ENCODE measurements around the gene OAF. TPM values are rescaled to one million over a fixed set of nuclear protein-coding genes. Genes with fewer than 3 reads are reported as not detected.

OAF gene
- total and polyA plus RNA-seq, 4 donors: 15.0 to 151 (median 82.0) TPM

DNA sequence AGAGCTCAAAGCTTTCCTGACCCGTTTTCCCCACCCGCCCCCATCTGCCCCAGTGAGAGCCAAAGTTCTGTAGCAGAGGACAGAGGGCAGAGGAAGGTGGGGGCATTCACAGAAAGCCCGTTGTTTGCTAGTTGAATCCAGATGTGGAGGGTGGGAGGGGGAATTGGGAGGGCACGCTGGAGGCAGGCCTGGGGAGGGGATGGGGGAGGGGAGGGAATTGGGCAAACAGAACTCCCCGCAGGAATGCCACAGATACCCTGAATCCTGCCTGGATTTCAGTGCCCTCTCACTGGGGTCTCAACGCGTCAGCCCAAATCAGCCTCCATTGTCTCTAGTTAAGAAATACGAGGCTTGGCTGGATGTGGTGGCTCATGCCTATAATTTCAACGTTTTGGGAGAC, 12.9 kb upstream of the OAF start:
- WGBS: 45% methylated on average over 9 of the region's 9 CpGs

DNA sequence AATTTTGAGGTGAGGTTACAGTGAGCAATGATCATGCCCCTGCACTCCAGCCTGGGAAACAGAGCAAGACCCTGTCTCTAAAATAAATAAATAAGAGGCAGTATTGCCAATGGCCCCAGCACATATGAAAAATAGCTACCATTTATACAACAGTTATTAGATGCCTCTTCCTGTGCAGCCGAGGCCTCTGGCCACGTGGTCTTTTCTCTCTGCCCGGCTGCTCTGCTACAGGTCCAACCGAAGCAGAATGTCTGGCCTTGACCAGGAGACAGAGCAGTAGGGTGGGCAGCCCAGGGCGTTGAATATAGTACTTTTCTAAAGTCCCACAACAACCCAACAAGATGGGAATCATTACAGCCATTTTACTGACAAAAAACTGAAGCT, 12.4 kb upstream of the OAF start:
- 72% methylated on average over 5 of the region's 5 CpGs for WGBS
- Histone ChIP-seq H3K27ac (ENCODE audit: low read depth in 1 of 2, low read length in 2 of 2) (peak overlapping the region in 1 of 2 donors; percentile 3), H3K27me3 (ENCODE audit: control insufficient read depth in 4 of 4, insufficient read depth in 4 of 4, low read length in 3 of 4) (no peaks in the 10 kb centered on the region), H3K4me1 (ENCODE audit: control insufficient read depth in 4 of 4, insufficient read depth in 4 of 4, low read length in 3 of 4) (peaks cover 4 to 43% (median 27%) of the 10 kb centered on the region in 4 donors), H3K4me3 (ENCODE audit: low read depth in 1 of 3, low read length in 3 of 3) (no peak overlapping the region), H3K9me3 (ENCODE audit: control insufficient read depth in 4 of 4, low read length in 3 of 4) (no peaks in the 10 kb centered on the region), H3K9ac (ENCODE audit: low read depth in 1 of 2, low read length in 2 of 2) (no peak overlapping the region), H3K36me3 (ENCODE audit: control insufficient read depth in 4 of 4, insufficient read depth in 3 of 4, low read depth in 1 of 4, low read length in 3 of 4) (no peaks in the 10 kb centered on the region)
- TF ChIP-seq EGR1 (IDR thresholded peaks at IDR 0.05; ENCODE audit: low read depth in 2 of 2) (no peak), HNF4A (conservative IDR thresholded peaks at IDR 0.05) (no peak), SP1 (IDR thresholded peaks at IDR 0.05) (no peak), GABPA (IDR thresholded peaks at IDR 0.05 in 1 of 2, conservative IDR thresholded peaks at IDR 0.05 in 1 of 2) (no peak), FOXA1 (IDR thresholded peaks at IDR 0.05) (no peak), JUND (IDR thresholded peaks at IDR 0.05) (no peak), NR2F2 (IDR thresholded peaks at IDR 0.05) (no peak), RAD21 (IDR thresholded peaks at IDR 0.05) (no peak), FOXA2 (IDR thresholded peaks at IDR 0.05) (no peak), HNF4G (IDR thresholded peaks at IDR 0.05) (no peak), TAF1 (conservative IDR thresholded peaks at IDR 0.05) (no peak), RXRA (IDR thresholded peaks at IDR 0.05) (no peak)
- TF ChIP-seq, protein P1, sequence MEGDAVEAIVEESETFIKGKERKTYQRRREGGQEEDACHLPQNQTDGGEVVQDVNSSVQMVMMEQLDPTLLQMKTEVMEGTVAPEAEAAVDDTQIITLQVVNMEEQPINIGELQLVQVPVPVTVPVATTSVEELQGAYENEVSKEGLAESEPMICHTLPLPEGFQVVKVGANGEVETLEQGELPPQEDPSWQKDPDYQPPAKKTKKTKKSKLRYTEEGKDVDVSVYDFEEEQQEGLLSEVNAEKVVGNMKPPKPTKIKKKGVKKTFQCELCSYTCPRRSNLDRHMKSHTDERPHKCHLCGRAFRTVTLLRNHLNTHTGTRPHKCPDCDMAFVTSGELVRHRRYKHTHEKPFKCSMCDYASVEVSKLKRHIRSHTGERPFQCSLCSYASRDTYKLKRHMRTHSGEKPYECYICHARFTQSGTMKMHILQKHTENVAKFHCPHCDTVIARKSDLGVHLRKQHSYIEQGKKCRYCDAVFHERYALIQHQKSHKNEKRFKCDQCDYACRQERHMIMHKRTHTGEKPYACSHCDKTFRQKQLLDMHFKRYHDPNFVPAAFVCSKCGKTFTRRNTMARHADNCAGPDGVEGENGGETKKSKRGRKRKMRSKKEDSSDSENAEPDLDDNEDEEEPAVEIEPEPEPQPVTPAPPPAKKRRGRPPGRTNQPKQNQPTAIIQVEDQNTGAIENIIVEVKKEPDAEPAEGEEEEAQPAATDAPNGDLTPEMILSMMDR (IDR thresholded peaks at IDR 0.05; ENCODE audit: low read depth, low read length, missing input control): no peak
- TF ChIP-seq, protein P2, sequence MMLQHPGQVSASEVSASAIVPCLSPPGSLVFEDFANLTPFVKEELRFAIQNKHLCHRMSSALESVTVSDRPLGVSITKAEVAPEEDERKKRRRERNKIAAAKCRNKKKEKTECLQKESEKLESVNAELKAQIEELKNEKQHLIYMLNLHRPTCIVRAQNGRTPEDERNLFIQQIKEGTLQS (IDR thresholded peaks at IDR 0.05): no peak
- TF ChIP-seq, protein P3, sequence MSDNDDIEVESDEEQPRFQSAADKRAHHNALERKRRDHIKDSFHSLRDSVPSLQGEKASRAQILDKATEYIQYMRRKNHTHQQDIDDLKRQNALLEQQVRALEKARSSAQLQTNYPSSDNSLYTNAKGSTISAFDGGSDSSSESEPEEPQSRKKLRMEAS (IDR thresholded peaks at IDR 0.05): no peak
- TF ChIP-seq, protein P4, sequence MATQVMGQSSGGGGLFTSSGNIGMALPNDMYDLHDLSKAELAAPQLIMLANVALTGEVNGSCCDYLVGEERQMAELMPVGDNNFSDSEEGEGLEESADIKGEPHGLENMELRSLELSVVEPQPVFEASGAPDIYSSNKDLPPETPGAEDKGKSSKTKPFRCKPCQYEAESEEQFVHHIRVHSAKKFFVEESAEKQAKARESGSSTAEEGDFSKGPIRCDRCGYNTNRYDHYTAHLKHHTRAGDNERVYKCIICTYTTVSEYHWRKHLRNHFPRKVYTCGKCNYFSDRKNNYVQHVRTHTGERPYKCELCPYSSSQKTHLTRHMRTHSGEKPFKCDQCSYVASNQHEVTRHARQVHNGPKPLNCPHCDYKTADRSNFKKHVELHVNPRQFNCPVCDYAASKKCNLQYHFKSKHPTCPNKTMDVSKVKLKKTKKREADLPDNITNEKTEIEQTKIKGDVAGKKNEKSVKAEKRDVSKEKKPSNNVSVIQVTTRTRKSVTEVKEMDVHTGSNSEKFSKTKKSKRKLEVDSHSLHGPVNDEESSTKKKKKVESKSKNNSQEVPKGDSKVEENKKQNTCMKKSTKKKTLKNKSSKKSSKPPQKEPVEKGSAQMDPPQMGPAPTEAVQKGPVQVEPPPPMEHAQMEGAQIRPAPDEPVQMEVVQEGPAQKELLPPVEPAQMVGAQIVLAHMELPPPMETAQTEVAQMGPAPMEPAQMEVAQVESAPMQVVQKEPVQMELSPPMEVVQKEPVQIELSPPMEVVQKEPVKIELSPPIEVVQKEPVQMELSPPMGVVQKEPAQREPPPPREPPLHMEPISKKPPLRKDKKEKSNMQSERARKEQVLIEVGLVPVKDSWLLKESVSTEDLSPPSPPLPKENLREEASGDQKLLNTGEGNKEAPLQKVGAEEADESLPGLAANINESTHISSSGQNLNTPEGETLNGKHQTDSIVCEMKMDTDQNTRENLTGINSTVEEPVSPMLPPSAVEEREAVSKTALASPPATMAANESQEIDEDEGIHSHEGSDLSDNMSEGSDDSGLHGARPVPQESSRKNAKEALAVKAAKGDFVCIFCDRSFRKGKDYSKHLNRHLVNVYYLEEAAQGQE (IDR thresholded peaks at IDR 0.05): no peak
- TF ChIP-seq, protein P5, sequence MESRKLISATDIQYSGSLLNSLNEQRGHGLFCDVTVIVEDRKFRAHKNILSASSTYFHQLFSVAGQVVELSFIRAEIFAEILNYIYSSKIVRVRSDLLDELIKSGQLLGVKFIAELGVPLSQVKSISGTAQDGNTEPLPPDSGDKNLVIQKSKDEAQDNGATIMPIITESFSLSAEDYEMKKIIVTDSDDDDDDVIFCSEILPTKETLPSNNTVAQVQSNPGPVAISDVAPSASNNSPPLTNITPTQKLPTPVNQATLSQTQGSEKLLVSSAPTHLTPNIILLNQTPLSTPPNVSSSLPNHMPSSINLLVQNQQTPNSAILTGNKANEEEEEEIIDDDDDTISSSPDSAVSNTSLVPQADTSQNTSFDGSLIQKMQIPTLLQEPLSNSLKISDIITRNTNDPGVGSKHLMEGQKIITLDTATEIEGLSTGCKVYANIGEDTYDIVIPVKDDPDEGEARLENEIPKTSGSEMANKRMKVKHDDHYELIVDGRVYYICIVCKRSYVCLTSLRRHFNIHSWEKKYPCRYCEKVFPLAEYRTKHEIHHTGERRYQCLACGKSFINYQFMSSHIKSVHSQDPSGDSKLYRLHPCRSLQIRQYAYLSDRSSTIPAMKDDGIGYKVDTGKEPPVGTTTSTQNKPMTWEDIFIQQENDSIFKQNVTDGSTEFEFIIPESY (IDR thresholded peaks at IDR 0.05): no peak
- no peak for DNase-seq (ENCODE audit: low spot score)

More for the DNA sequence above, 12.9 kb upstream of the OAF start:
- Histone ChIP-seq H3K9ac (ENCODE audit: low read depth in 1 of 2, low read length in 2 of 2) (no peak overlapping the region), H3K27me3 (ENCODE audit: control insufficient read depth in 4 of 4, insufficient read depth in 4 of 4, low read length in 3 of 4) (no peaks in the 10 kb centered on the region), H3K4me3 (ENCODE audit: low read depth in 1 of 3, low read length in 3 of 3) (no peak overlapping the region), H3K27ac (ENCODE audit: low read depth in 1 of 2, low read length in 2 of 2) (no peak overlapping the region), H3K4me1 (ENCODE audit: control insufficient read depth in 4 of 4, insufficient read depth in 4 of 4, low read length in 3 of 4) (peaks cover 4 to 47% (median 31%) of the 10 kb centered on the region in 4 donors), H3K36me3 (ENCODE audit: control insufficient read depth in 4 of 4, insufficient read depth in 3 of 4, low read depth in 1 of 4, low read length in 3 of 4) (no peaks in the 10 kb centered on the region), H3K9me3 (ENCODE audit: control insufficient read depth in 4 of 4, low read length in 3 of 4) (no peaks in the 10 kb centered on the region)
- DNase-seq (ENCODE audit: low spot score): no peak
- TF ChIP-seq SP1 (IDR thresholded peaks at IDR 0.05) (no peak), HNF4A (conservative IDR thresholded peaks at IDR 0.05) (peak in 1 of 2 donors; percentile 41), FOXA2 (IDR thresholded peaks at IDR 0.05) (no peak), RXRA (IDR thresholded peaks at IDR 0.05) (no peak), HNF4G (IDR thresholded peaks at IDR 0.05) (no peak)
- TF ChIP-seq, protein P3 (IDR thresholded peaks at IDR 0.05): no peak
- TF ChIP-seq, protein P2 (IDR thresholded peaks at IDR 0.05): no peak
